Ramos (cell line): ENCODE data around the gene ADAM12.
"Not testable (repeated sequence)": the region's sequence is repeated elsewhere in the genome, so short reads cannot be mapped to it uniquely, and the experiment has no call there.

Experiments
- in situ Hi-C: fragments of 300-500 bp; cut with MboI; formaldehyde crosslinking; loops from one replicate; pipeline ENCODE4 v1.14.3; 2022; ENCODE audit warnings: low sequenced_read_pairs; ENCODE audit not compliant: unreplicated experiment

The ADAM12 gene

DNA sequence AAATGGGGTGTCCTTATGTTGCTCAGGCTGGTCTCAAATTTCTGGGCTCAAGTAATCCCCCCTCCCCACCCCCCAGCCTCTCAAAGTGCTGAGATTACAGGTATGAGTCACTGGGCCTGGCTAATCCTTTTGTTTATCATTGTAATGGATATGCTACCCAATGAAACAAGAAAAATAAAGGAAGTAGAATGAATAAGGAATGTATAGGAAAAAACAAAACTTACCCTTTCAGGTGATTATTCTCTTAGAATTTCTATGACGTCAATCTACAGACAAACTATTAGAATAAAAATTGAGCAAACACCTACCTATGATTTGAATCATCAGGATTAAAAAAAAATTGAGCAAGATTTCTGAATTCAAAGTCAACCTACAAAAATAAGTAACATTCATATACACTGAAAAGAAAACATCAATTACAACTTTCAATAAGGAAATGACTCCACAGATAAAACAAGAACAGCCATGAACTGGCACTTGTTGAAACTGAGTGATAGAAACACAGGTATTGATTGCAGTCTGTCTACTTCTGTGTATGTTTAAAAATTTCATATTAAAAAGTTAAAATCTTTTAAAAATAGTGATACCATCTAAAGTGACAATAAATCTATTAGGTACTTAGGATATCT lies 12.2 kb downstream of the ADAM12 start:
- in situ Hi-C loops = no loop called here

DNA sequence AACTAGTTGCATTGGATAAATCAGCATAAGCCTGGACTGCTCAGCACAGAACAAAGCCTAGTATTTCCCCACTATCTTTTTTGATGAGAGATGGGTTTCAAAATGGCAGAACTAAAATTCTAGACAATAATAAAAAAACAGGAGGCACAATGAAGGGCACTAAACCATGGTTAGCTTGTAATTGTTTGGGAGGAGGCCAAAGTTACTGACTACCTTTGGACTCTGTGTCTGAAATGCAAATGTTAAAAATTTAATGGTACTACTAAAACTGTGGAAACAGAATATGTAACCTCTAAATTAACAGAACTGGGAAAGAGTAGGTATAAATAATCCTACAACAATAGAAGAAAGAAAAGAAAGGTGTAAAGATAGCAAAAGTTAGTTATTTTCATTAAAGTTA lies 13.0 kb downstream of the ADAM12 start:
- in situ Hi-C loops = no loop called here

DNA sequence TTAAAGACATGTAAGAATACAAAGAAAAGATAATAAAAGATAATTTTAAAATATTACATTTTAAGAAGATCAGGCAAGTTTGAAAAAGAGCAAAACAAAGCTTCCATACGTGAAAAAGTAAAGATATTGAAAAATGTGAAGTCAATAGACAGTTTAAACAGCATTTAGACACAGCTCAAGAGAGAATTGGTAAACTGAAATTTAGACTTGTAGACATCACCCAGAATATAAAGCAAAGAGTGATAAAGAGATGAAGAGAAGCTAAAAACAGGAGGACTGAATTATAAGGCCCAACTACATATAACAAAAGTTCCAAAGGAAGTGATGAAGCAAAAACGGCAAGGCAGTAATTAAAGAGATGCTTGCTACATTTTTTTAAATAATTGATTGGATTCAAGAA lies 13.8 kb downstream of the ADAM12 start:
- in situ Hi-C loops = no loop called here

DNA sequence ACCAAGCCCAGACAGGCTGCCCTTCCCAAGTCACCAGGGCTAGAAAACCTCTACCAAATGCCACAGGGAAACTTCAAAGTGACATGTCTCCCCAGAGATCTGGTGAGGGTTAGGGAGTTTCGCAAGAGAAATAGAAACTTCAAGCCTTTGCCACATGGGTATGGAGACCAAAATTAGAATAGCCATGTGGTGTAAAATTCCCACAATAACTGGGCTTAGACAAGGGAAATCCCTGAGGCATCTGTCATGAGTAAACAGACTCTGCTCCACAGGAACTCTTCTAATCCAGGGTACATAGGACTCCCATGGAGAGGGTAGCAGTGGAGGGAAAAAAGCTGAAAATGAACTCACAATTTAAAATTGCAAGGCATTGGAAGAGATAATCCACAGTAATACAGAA lies 14.3 kb downstream of the ADAM12 start:
- in situ Hi-C loops = no loop called here

DNA sequence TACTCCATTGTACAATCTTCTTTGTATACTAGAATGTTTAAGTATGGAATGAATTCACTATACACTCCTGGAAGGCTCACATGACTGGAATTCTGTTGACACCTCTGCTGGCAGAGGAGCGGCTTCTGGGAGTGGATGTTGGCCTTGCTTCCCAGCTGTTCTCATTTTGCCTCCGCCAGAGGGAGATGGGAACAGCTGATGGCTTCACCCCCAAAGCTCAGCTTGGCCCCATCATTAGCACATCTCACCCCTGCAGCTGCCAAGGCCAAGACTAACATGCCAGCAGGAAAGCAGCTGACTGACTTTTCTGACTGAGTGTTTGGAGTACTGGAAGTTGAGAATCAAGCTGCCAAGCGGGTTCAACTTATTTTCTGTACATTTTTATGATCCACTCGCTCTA lies 15.1 kb downstream of the ADAM12 start:
- in situ Hi-C loops = no loop called here

DNA sequence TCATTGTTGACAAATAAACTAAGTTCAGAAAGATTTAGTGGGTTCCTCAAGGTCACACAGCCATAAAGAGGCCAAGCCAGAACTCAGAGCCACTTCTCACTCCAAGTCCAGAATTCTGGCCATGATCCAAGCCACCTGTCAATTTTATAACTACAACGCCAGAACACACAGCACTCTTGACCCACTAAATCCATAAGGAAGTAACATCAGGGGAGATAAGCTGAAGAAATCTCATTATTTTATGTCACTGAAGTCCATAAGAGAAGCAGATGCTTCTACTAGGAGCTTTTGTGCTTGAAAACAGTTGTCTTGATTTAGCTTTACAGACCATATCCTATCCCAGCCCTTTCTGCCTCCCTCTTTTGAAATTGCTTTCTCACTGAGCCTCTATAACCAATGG lies 15.9 kb downstream of the ADAM12 start:
- in situ Hi-C loops = no loop called here

DNA sequence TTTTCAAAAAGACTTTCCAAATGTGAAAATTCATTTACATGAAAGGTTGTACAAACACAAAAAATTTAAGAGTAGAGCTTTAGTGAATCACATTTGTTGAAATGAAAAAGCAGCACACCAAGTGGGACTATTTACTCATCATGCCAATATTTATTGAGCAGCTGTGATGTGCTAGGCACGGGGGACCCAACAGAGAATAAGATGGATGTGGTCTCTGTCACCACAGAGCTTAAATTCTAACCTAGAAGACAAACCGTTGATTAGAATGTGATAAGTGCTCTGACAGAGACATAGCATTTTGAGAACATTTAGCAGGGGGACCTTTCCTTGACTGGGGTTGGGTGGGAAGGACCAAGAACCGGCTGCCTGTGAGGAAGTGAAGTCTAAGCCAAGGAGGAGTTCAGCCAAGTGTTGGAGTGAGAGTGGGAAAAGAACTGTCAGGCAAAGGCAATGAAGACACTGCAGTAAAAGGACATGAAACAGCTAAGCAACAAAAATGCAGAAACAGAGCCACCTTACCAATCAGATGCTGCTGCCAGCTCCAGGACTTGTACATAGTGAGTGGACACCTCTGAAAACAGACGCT lies 19.1 kb downstream of the ADAM12 start:
- in situ Hi-C loops = no loop called here

DNA sequence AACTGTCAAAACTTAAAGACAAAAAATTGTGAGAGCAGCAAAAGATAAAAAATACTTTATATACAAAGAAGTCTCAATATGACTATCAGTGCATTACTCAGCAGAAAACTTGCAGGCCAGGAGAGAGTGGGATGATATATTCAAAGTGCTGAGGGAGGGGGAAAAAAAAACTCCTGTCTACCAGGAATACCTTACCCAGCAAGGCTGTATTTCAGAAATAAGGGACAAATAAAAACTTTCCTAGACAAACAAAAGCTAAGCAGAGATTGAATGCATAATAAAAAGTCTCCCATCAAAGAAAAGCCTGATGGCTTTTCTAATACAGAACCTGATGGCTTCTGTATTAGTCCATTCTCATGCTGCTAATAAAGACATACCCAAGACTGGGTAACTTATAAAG lies 31.1 kb downstream of the ADAM12 start:
- in situ Hi-C loops = no loop called here

DNA sequence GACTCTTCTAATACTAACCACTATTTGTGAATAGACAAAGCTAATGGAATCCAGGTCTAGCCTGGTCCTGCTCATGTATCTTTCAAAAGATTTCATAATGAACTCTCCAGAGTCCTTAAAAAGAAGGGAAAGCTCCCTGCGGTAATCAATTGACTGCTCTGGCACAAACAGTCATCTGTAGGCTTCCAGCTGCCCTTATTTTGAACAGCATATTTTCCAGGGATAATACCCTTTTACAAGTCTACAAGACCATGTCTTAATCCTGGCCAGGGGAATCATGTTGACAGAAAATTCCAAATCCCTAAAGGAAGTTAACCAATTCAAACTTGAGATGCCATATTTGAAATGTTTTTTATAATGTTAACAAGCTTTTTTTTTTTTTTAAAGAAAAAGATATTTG lies 34.6 kb downstream of the ADAM12 start:
- in situ Hi-C loops = no loop called here

DNA sequence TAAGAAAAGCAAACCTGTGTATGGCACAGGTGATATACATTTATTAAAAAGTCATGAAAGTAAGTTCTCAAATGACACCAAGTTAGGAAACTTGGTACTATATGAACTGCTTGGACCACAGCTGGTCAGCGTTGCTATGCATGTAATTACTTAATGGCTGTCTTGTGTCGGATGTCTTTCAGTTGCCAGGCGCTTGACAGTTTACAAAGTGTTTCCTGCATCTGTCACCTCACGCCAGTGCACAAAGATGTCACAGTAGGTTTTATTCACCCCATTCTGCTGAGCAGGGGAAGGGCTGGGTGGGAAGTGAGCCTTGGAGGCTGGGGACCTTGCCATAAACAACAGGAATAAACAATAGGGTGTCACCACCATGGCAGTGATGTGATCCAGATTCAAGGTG lies 35.8 kb downstream of the ADAM12 start:
- in situ Hi-C loops = no loop called here

DNA sequence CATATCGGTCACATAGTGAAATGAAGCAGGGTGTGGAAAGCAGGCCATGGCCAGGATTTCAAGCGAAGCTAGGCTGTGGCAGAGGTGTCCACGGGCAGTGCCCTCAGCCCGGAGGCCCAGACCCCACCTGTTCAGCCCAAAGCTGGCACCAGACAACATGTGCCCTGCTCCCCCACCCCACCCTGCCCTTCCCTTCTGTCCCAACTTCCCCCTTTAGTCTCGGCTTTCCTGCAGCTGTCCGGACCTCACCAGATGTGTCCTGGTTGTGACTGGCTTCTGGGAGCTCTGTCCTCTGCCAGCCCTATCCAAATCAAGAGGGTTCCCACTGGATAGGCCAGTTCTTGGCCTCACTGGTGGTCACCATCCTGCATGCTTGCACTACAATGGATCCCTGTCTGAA lies 37.3 kb downstream of the ADAM12 start:
- in situ Hi-C loops = no loop called here

DNA sequence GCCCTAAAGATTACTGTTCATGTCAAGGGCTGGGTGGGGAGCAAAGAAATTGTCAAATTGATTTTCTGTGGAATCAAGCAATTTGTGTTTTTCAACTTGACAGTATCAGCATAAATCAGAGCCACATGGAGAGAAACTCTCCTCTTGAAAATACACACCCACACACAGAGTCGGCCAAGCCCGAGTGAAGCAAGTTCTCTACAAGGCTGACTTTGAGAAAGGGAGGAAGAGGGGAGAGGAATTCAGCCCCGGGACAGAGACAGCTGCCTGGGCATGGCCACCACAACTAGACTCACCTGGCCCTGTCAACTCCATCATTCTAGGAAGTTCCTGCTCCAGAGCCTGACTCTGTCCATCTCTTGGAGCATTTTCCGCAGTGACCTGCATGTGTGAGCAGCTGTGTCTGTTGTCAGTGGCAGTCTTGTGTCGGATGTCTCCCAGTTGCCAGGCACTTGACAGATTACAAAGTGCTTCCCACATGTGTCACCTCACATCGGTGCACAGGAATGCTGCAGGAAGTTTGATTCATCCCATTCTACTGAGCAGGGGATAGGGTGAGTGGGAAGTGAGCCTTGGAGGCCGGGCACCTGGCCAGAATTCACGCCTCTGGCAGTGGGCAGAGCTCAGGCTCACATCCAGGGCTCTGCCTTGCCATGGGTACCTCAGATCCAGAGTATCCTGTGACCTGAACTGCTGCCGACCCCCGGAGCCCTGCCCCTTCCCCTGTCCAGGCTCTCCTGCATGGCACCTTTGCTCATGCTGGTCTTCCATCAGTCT lies 37.9 kb downstream of the ADAM12 start:
- in situ Hi-C loops = no loop called here

DNA sequence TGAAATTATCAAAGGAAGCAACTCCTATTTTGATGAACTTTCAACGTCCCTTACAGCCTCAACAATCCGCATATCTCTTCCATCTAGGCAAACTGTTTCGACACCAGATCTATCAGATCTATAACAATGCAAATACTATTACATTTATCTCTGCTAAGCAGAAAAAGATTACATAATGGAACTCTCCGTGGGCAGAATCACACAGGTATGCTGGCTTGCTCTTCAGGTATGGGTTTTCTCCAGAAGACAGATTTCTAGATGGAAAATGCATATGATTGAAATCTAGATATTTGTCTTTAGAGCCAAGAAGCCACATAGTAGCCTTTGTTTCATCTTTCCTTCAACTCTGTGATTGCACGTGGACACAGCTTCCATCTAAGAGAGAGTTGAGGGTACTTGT lies 38.6 kb downstream of the ADAM12 start:
- in situ Hi-C loops = no loop called here

DNA sequence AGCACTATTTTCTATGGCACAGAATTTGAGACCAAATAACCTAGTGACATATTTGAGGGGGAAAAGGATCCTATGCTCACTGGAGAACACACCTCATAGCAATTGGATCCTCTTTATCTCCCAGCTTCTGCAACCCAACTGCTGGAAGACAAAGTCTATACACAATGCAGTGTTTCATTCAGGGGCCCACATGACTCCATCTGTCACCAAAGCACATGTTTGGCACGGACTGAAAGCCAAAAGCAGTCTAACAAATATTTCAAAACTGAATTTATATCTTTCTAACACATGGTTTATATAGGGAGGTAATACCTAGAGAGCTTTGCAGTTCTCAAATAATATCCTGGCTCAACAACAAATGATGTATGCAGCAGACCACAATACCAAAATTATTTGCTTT lies 39.2 kb downstream of the ADAM12 start:
- in situ Hi-C loops = no loop called here

DNA sequence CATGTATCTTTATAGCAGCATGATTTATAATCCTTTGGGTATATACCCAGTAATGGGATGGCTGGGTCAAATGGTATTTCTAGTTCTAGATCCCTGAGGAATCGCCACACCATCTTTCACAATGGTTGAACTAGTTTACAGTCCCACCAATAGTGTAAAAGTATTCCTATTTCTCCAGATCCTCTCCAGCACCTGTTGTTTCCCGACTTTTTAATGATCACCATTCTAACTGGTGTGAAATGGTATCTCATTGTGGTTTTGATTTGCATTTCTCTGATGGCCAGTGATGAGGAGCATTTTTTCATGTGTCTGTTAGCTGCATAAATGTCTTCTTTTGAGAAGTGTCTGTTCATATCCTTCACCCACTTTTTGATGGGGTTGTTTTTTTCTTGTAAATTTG lies 44.8 kb downstream of the ADAM12 start:
- in situ Hi-C loops = not testable (repeated sequence)

DNA sequence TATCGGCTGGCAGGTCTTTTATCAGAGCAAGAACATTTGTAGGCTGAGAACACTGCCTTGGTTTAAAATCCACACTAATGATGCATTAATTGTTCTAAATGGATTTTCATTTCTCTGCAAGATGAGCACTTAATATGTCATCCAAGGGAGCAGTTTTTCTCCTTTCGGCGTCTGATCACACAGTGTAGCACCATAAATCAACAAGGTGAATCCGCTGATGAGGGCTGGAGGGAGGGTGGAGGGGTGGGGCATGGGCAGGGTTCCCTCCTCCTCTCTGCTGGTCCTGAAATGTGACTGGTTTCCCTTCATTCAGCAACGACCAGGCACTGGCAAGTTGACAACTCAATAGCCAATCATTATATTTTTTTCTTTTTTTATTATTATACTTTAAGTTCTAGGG lies 45.6 kb downstream of the ADAM12 start:
- in situ Hi-C loops = no loop called here

DNA sequence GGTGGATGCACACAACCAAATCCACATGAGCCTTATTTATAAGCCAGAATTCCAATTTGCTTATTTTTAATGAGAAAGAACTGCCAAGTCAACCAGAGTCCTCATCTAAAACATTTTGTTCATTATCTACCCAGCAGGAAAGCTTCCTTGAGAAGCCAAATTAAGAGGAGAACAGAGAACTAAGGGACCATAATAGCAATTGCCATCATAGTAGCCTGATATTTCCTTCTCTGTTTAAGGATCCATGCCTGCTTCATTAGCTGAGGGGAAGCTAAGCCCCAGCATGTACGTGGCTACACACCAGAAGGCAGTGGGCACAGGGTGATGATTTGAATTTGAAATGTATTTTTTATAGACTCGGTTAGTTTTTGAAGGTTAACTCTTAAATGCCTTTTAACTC lies 46.8 kb downstream of the ADAM12 start:
- in situ Hi-C loops = no loop called here

DNA sequence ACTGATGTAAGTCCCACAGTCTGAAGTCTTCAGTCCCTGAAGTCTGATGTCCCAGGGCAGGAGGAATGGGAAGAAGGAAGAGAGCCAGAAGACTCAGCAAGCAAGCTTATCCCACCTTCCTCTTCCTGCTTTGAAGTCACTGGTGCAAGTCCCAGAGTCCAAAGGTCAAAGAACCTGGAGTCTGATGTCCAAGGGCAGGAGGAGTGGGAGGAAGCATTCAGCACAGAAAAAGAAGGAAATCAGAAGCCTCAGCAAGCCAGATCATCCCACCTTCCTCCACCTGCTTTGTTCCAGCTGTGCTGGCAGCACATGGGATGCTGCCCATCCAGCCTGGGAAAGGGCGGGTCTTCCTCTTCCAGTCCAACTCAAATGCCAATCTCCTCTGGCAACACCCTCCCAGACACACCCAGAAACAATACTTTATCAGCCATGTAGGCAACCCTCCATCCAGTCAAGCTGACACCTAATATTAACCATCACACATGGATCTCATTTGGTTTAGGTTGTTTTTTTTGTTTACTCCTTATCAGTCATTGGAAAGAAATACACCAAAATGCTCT lies 50.9 kb downstream of the ADAM12 start:
- in situ Hi-C loops = no loop called here

DNA sequence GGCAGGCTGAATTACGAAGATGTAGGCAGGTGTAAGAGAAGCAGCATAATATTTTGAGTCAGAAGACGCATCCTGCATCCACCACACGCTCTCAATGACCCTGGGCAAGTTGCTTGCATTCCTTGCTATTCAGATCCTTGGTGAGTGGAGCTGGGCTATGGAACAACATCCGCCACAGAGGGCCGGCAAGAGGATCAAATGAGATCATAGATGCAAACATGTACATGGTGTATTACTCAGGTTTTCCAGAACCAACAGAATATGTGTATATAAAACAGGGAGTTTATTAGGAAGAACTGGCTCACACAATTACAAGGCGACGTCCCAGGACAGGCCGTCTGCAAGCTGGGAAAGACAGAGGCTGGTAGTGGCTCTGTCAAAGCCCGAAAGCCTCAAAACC lies 51.5 kb downstream of the ADAM12 start:
- in situ Hi-C loops = no loop called here

DNA sequence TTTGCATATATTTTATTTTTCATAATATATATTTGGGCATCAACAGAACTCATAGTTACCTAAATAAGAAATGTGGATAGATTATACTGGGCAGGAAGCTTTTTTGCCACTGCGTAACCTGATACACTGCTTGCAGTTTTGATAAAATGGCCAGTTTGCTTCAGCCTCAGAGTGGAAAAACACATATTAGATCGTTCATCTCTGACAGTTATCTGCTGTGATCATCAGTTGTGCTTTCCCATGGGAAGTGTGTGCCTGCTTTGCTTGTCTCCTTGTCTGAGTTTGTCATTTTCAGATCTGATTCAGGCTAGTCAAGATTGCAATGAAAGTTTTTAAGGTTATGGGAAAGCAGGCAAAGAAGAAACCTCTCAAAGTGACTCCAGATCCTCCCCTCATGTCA lies 54.0 kb downstream of the ADAM12 start:
- in situ Hi-C loops = no loop called here

DNA sequence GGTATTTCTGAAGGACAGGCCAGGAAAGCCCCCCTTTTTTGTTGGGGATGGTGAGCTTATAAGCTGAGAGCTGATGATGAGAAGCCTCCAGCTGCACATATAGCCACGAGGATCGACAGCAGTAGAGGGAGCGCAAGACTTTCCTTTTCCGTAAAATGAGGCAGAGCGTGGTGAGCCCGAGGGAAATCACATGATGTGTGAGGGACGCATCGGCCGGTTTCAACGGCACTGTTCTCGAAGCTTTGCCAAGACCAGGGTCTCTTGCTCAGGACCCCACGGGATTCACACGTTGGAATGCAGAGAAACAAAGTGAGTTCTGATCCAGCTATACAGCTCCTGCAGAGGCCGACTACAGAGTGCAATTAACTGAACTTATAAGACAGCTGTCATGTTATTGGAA lies 55.7 kb downstream of the ADAM12 start:
- in situ Hi-C loops = no loop called here

DNA sequence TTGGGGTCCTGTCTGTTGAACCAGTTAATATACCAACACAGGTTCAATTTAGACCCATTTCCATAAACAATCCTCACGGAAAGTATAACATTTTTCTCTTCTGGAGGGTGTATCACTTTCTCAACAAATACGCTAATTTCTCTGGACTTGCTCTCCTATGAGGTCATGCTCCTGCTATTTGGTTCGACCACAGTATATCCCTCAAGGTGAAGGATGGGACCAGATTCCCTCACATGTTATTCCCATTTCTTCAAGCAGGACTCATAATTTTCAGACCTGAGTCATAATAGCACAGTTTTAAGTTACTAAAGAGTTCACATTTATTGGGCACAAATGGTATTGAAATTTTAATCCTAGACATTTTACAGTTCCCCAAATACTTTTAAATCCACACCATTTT lies 57.2 kb downstream of the ADAM12 start:
- in situ Hi-C loops = no loop called here
